SK-N-SH (cell line): ENCODE measurements around the gene AMFR. TPM values are rescaled to one million over a fixed set of nuclear protein-coding genes. Genes with fewer than 3 reads are reported as not detected.

ENCODE experiments used
- CTCF ChIA-PET: fragments of 300-600, 350-600 bp; formaldehyde crosslinking; extraction: SDS; loops from one replicate; lab custom pipeline; 2021; lab: Yijun Ruan, JAX
- POLR2A ChIA-PET: fragments of 350-600 bp; sonication (Branson Sonifier 250); formaldehyde crosslinking; extraction: SDS; loops from one replicate; lab custom pipeline; 2020; ENCODE audit warnings: antibody characterized with exemption, inconsistent platforms; lab: Yijun Ruan, JAX
- DNase-seq: peaks from one replicate; pipeline ENCODE4 v3.0.0; 2012
- H2AFZ ChIP-seq: fragments of 200-600 bp; sonication (generic); 2 replicates; pipeline ENCODE4 v1.8.1; 2016; ENCODE audit warnings: antibody characterized with exemption, mild to moderate bottlenecking, low read depth
- H3F3A ChIP-seq: fragments of 200-600 bp; sonication (generic); replicated peaks from 2 replicates; pipeline ENCODE3; 2016; ENCODE audit warnings: antibody characterized with exemption, mild to moderate bottlenecking; ENCODE audit not compliant: insufficient read depth
- H3K27ac ChIP-seq, 2 experiments: fragments of 200-500 bp in 1 of 2; fragments of 200-600 bp in 1 of 2; sonication (Bioruptor generic) in 1 of 2; sonication (generic), shearing (Covaris generic) in 1 of 2; 2 replicates each; pipeline versions ENCODE4 v1.5.1 to v1.6.1; 2014 to 2016; ENCODE audit warnings: low read depth in 2 of 2, inconsistent platforms in 1 of 2, low read length in 1 of 2, mild to moderate bottlenecking in 1 of 2, mixed read lengths in 1 of 2
- H3K27me3 ChIP-seq: fragments of 200-600 bp; sonication (generic), shearing (Covaris generic); 2 replicates; pipeline ENCODE4 v1.6.1; 2016; ENCODE audit warnings: mixed run types; ENCODE audit not compliant: insufficient read depth
- H3K36me3 ChIP-seq, 2 experiments: fragments of 200-500 bp in 1 of 2; fragments of 200-600 bp in 1 of 2; sonication (Bioruptor generic) in 1 of 2; sonication (generic) in 1 of 2; replicated peaks in 1 of 2; 2 replicates each; pipeline versions ENCODE3 to v1.5.1; 2014 to 2016; ENCODE audit warnings: low read length in 1 of 2, mild to moderate bottlenecking in 1 of 2; ENCODE audit not compliant: insufficient read depth in 2 of 2, control insufficient read depth in 1 of 2
- H3K4me1 ChIP-seq, 2 experiments: fragments of 200-500 bp in 1 of 2; fragments of 200-600 bp in 1 of 2; sonication (Bioruptor generic) in 1 of 2; sonication (generic), shearing (Covaris generic) in 1 of 2; 2 replicates each; pipeline versions ENCODE4 v1.5.1 to v1.6.1; 2014 to 2016; ENCODE audit warnings: low read depth in 1 of 2, low read length in 1 of 2, mixed run types in 1 of 2; ENCODE audit not compliant: insufficient read depth in 2 of 2, control insufficient read depth in 1 of 2
- H3K4me2 ChIP-seq: fragments of 200-600 bp; sonication (generic), shearing (Covaris generic); 2 replicates; pipeline ENCODE4 v1.6.1; 2017; ENCODE audit warnings: mixed run types
- H3K4me3 ChIP-seq, 2 experiments: fragments of 200-500 bp in 1 of 2; fragments of 200-600 bp in 1 of 2; sonication (Bioruptor generic) in 1 of 2; sonication (generic), shearing (Covaris generic) in 1 of 2; 2 replicates each; pipeline versions ENCODE4 v1.5.1 to v1.8.1; 2014 to 2016; ENCODE audit warnings: low read depth in 2 of 2, inconsistent platforms in 1 of 2, low read length in 1 of 2, mild to moderate bottlenecking in 1 of 2, mixed read lengths in 1 of 2, moderate library complexity in 1 of 2
- H3K79me2 ChIP-seq: fragments of 200-600 bp; sonication (generic); 2 replicates; pipeline ENCODE4 v1.8.1; 2017; ENCODE audit warnings: mild to moderate bottlenecking; ENCODE audit not compliant: insufficient read depth
- H3K9ac ChIP-seq: fragments of 200-600 bp; sonication (generic); 2 replicates; pipeline ENCODE4 v1.6.1; 2017; ENCODE audit warnings: mixed run types
- H3K9me2 ChIP-seq: fragments of 200-600 bp; sonication (generic); 2 replicates; pipeline ENCODE4 v1.6.1; 2017; ENCODE audit warnings: mixed run types
- H3K9me3 ChIP-seq: fragments of 200-600 bp; sonication (generic); 2 replicates; pipeline ENCODE4 v1.6.1; 2017; ENCODE audit warnings: mixed run types, mild to moderate bottlenecking, moderate library complexity
- H4K20me1 ChIP-seq: fragments of 200-600 bp; sonication (generic); 2 replicates; pipeline ENCODE4 v1.6.1; 2017; ENCODE audit warnings: mild to moderate bottlenecking, mixed run types; ENCODE audit not compliant: insufficient read depth
- ELF1 ChIP-seq: IDR thresholded peaks from 2 replicates; pipeline ENCODE4 v1.4.0; 2012
- FOXJ3 ChIP-seq: sonication (generic); formaldehyde crosslinking; IDR thresholded peaks from 2 replicates; pipeline ENCODE4 v1.5.1; 2020; ENCODE audit warnings: mild to moderate bottlenecking, missing genetic modification reagents
- FOXM1 ChIP-seq: IDR thresholded peaks from 2 replicates; pipeline ENCODE4 v1.4.0; 2012; ENCODE audit warnings: low read depth, mild to moderate bottlenecking
- GABPA ChIP-seq: IDR thresholded peaks from 2 replicates; pipeline ENCODE4 v1.4.0; 2012; ENCODE audit warnings: low read depth, mild to moderate bottlenecking
- IRF3 ChIP-seq: fragments of 150-350 bp; IDR thresholded peaks from 2 replicates; pipeline ENCODE4 v1.6.1; 2016; ENCODE audit warnings: mild to moderate bottlenecking, low read depth, low read length
- NRF1 ChIP-seq: IDR thresholded peaks from 2 replicates; pipeline ENCODE4 v1.6.1; 2012; ENCODE audit warnings: low read depth, mild to moderate bottlenecking, low read length
- PBX3 ChIP-seq: IDR thresholded peaks from 2 replicates; pipeline ENCODE4; 2012
- RFX5 ChIP-seq: IDR thresholded peaks from 2 replicates; pipeline ENCODE4 v1.6.1; 2012; ENCODE audit warnings: mild to moderate bottlenecking, improper control_type of control experiment, low read length
- USF1 ChIP-seq: IDR thresholded peaks from 2 replicates; pipeline ENCODE4 v1.4.0; 2012; ENCODE audit warnings: low read depth, borderline replicate concordance
- WGBS: methylation state at CpG from one replicate; pipeline ENCODE4 v1.1.6; 2017; ENCODE audit warnings: low lambda C conversion rate; 5-methylcytosine and 5-hydroxymethylcytosine counted together
- polyA plus RNA-seq, 3 experiments: library from polyadenylated mRNA; depleted of rRNA; stranded (reverse); fragments of >200 nt; gene quantifications; 2 replicates each; pipeline ENCODE4 v1.2.3, GENCODE V29; 2012
- TF ChIP-seq, protein P1 (sequence below): IDR thresholded peaks from 2 replicates; pipeline ENCODE4 v1.6.1; 2012; ENCODE audit warnings: mild to moderate bottlenecking, low read depth, low read length, moderate library complexity

Gene AMFR
- polyA plus RNA-seq, 1 of the 3 experiments (the other 2 are of a cell fraction), result 65.3 TPM

DNA sequence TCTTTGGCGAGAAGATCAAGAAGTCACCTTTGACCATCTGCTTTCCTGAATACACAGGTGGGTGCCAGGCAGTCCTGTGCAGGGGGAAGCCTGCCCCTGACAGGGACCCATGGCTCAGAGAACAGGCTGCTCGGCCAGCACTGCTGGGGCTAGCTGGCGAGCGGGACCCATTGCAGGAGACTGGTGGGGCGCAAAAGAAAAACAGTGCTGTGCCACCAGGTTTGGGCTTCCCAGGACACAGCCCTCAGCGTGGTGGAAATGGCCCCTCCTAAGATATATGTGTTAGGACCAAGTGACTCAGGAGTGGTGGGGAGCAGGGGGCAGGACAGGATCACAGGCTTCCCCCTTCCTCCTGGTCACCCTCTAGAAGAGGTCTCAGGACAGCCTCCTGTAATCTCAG is 73.9 kb downstream of the AMFR start:
- no peak overlapping the region for H3K4me3 ChIP-seq
- no peak overlapping the region for H3K27ac ChIP-seq
- no peaks in the 10 kb centered on the region for H3K27me3 ChIP-seq
- POLR2A ChIA-PET, result no interaction called here
- TF ChIP-seq PBX3 (no peak), NRF1 (no peak), FOXM1 (no peak), USF1 (no peak), GABPA (no peak), FOXJ3 (CRISPR knock-in tag) (no peak), IRF3 (no peak), RFX5 (no peak), ELF1 (no peak)
- TF ChIP-seq, protein P1, sequence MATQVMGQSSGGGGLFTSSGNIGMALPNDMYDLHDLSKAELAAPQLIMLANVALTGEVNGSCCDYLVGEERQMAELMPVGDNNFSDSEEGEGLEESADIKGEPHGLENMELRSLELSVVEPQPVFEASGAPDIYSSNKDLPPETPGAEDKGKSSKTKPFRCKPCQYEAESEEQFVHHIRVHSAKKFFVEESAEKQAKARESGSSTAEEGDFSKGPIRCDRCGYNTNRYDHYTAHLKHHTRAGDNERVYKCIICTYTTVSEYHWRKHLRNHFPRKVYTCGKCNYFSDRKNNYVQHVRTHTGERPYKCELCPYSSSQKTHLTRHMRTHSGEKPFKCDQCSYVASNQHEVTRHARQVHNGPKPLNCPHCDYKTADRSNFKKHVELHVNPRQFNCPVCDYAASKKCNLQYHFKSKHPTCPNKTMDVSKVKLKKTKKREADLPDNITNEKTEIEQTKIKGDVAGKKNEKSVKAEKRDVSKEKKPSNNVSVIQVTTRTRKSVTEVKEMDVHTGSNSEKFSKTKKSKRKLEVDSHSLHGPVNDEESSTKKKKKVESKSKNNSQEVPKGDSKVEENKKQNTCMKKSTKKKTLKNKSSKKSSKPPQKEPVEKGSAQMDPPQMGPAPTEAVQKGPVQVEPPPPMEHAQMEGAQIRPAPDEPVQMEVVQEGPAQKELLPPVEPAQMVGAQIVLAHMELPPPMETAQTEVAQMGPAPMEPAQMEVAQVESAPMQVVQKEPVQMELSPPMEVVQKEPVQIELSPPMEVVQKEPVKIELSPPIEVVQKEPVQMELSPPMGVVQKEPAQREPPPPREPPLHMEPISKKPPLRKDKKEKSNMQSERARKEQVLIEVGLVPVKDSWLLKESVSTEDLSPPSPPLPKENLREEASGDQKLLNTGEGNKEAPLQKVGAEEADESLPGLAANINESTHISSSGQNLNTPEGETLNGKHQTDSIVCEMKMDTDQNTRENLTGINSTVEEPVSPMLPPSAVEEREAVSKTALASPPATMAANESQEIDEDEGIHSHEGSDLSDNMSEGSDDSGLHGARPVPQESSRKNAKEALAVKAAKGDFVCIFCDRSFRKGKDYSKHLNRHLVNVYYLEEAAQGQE, result no peak
- TF ChIP-seq, all 33 proteins: peak for 0
- Histone ChIP-seq H3K9ac (no peak overlapping the region), H3K4me2 (no peak overlapping the region), H3K9me2 (no peaks in the 10 kb centered on the region), H3K79me2 (no peaks in the 10 kb centered on the region), H3K4me1 (peaks cover 0 to 22% of the 10 kb centered on the region in 2 experiments; a peak in 1 of 4 replicates), H3K36me3 (no peaks in the 10 kb centered on the region), H2AFZ (no peak overlapping the region), H3K9me3 (no peaks in the 10 kb centered on the region), H3F3A (no peaks in the 10 kb centered on the region), H4K20me1 (no peaks in the 10 kb centered on the region)
- CTCF ChIA-PET, result no interaction called here
- no peak for DNase-seq
- WGBS, result 67% methylated on average over 5 of the region's 6 CpGs
